Non-pigmented ciliary epithelial cell (primary cell): ENCODE results near the gene KLF16.
"Not testable (repeated sequence)": the region's sequence is repeated elsewhere in the genome, so short reads cannot be mapped to it uniquely, and the experiment has no call there.

Experiments
- DNase-seq: peaks from one replicate; pipeline ENCODE4 v3.0.0-alpha.2; 2010; ENCODE audit warnings: low read depth

The KLF16 gene

DNA sequence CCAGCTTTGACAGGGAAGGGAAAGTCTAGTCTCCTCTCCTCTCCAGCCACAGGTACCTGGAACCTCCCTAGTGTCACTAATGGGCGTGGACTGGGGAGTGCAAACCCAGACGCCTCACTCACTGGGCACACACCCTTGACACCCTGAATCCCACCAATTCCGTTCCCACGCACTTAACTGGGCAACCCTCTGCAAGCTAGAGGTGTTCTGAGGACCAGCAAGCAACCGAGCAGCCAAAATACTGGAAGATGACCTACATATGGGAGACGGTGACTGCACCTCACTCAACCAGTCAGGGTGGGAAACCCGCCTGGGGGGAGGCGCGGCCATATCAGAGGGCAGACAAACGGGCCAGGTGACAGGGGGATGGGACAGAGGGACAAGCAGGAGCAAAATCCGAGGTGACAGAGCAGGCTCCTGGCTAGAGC, 20.9 kb upstream of the KLF16 start:
- no peak for DNase-seq

- no peak for DNase-seq
These were observed 20.4 kb upstream of the KLF16 start for GRCh38 chr19:1883784-1884183.

- DNase-seq = no peak
These were observed 19.7 kb upstream of the KLF16 start for GRCh38 chr19:1882786-1883692.

- DNase-seq = no peak
These were observed 18.9 kb upstream of the KLF16 start for GRCh38 chr19:1882089-1882785.

DNA sequence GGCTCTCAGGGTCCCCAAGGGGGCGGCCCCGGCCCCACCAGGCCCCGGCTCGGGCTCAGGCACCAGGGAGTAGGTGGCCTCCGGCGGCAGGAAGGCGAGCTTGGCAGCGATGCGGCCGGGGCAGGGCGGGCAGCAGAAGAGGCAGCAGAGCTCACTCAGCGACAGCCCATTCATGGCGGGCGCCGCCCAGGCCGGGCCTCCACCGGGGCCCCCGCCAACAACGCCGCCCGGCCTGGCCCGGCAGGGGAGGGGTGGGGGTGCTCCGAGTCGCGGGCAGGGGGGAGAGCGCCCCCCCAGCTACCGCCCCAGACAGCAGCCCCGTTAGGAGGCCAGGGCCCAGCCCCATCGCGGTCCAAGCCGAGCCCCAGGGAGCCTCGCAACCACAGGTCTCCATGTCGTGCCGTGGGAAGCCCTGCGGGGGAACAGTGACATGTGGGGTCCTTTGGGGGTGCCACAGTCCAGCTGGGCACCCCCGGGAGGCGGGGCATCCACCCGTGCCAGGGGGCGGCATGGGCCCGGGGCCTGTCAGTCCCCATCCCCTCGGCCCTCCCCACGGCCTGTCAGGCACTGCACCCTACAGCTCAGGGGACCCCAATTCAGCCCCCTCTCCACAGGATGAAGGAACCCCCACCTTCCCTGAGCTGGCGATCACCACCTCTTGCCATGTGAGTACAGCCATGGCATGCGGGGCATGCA, 18.2 kb upstream of the KLF16 start:
- DNase-seq = not testable (repeated sequence)

DNA sequence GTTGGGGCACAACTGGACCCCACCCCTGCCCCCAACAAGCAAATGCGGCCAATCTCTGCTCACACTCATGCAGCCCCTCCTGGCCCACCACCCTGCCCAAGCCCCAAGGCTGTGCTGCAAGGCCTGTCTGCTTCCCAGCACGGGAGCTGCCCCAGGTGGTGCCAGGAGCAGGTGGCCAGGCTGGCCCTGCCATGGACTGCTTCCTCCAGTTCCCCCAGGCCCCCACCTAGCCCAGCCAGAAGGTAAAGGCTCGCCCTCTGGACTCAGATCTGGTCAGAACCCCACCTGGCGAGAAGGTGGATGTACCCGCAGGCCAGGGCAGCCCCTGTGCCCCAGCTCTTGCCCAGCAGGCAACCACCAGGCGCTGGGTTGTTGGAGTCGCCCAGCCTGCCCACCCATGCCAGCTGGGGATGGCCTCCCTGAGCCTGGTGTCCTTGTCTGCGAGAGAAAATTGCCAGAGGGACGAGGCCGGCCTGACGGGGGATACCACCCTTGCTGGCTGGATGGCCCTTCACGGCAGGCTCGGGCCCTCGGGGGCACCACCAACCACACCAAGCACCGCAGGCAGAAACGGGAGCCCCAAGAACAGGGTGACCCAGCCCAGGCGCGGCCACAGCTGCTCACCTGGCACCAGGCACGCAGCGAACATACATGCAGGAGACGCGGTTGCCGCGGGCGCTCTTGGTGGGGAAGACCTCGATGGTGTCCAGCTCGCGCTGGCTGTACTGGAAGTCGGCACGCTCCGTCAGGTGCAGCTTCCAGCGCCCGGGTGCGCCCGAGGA, 17.4 kb upstream of the KLF16 start:
- no peak for DNase-seq

DNA sequence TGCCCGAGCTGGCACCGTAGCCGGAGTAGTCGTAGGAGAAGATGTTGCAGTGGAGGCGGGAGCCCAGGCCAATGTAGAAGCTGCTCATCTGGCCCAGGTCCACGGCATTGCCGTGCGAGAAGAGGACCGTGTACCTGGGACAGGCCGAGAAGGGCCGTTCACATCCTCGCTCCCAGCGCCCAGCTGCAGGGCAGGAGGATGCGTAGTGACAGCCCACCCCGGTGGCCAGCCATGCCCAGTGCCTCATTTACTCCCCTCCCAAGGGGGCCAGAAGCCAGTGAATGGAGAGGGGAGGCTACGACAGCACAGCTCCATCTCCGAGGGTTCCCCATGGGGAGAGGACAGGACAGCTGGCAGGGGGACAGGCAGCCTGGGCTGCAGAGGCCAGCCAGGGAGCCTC, 16.6 kb upstream of the KLF16 start:
- not testable (repeated sequence) for DNase-seq

GRCh38 chr19:1878583-1878982, 15.2 kb upstream of the KLF16 start:
- not testable (repeated sequence) for DNase-seq

GRCh38 chr19:1877280-1877660, 13.9 kb upstream of the KLF16 start:
- not testable (repeated sequence) for DNase-seq

GRCh38 chr19:1876496-1877279, 13.3 kb upstream of the KLF16 start:
- not testable (repeated sequence) for DNase-seq

DNA sequence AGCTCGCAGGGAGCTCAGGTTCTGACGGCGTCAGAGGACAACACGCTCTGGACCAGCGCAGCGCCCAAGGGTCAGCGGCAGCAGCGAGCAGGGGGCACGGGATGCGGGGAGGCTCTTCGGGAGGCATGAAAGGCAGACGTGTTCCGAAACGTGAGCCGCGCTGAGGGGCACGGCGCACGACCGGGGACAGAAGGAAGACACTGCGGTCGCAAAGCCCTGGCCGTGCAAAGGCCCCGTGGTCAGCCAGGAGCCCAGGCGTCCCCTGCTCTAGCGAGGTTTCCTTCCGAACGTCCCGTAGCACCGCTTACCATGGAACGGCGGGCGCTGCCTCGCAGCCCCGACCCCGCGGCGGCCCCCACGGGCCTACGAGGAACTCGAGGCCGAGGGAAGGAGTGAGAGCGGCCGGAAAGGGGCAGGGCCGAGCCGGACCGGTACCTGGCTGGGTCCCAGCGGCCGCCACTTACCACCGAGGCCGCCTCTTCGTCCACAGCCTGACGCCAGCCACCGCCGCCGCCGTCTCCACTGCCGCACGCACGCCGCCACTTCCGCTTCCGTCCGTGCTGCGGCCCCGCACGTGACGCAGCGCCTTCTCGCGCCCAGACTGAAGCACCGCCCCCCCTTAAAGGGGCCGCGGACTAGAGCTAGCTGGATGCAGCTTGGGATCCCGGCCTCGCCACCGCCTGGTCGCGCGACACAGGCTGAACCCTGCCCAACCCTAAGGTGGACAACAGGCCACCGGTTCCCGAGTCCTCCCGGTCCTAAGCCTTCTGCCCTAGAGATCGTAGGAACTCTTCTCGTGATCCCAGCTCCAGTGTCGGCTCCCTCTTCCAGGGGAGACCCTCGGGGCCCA, 12.5 kb upstream of the KLF16 start:
- DNase-seq = peak; percentile 26

- not testable (repeated sequence) for DNase-seq
These were observed 11.9 kb upstream of the KLF16 start for GRCh38 chr19:1875265-1875645.

DNA sequence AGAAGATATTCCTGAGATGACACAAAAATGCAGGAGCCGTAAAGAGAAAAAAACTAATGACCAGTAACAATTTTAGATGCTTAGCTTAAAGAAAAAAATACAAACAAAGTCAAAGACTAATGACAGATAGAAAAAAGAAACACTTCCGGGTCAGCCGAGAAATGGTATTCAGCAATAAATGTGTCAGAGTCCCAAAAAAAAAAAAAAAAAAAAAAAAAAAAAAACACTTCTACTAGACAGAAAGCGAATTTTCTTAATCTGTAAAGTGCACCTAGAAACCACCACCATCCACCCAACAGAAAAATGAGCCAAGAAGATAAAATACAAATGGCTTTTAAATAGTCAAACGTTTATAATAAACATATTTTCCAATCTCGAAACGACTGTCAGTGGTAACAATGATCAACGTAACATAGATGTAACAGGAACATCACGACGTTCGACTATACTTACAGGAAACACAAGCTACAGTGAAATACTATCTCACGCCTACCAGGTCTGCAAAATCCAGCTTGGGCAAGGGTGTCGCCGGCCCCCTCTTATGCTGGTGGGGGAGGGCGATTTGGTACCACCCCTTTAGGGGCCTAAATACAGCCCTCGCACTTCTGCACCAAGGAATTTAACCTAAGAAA, 11.3 kb upstream of the KLF16 start:
- DNase-seq = no peak

DNA sequence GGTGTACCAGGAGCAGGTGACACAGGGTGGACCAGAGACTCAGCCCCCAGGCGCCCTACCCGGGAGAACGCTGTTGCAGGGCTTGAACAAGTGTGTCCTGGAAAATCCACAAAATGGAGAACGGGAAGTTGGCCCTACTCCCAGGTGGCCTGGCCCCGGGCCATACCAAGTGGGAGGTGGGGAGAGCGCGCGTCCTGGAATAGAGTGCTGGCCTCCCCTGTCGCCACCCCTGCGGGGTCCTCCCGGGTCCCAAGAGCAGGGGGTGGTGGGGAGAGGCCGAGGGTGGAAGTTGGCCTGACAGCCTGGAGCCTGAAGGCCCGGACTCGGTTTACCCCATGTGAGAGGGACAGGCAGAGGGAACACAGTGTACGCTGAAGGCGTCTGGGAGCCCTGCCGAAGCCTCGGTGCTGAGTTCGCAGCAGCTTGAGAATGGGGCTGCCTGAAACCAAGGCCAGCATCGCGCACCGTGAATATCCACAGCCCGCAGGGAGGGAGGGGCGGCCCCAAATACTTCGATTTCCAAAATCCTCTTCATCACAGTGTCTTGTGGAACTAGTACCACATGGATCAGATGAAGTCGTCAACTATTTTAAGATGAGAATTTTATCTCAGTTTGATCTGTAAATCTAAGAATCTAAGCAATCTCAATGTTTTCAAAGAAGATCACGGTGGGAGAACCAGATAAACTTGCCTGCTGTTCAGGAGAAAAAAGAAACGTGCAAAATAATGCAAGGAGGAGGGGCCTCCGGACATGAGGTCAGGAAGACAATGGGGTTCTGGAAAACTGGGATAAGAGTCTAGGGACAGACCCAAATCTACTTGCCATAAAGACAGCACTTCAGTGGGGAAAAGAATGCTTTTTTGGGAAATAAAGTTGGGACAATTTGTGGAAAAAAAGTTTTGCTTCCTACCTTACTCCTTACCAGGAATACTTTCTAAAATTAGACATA, 10.4 kb upstream of the KLF16 start:
- DNase-seq = no peak

DNA sequence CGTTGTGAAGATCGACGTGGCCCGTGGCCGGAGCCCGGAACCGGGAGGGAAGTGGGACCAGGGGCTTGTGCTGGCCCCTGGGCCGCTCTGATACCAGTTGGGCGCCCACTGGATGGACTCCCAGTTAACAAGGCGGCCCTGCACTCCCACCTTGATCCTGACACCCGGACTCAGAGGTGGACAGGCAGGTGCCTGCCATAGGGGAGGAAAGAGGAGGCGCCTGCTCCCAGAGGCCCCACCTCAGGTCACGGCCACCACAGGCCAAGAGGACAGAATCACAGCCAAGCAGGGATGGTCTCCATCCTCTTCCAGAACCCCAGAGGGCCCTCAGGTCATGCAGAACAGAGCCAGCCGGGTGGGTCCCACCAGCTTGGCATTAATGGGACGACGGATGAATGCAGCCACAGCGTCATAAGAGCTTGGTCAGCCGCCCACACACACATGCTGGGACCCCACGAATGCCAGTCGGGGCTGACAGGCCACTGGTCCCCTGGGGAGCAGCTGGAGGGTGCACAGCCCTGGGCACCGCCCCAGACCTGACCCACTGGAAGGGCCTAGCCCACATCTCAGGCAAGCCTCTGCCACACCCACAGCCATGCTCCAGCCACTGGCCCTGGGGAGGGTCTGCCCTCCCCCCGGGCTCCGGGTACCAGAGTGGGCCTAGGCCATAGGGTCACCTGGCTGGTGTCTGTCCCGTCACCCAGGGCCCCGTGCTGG, 9.6 kb upstream of the KLF16 start:
- DNase-seq = no peak

GRCh38 chr19:1871630-1872029, 8.3 kb upstream of the KLF16 start:
- no peak for DNase-seq

- DNase-seq = no peak
These were observed 7.8 kb upstream of the KLF16 start for GRCh38 chr19:1871140-1871597.

DNA sequence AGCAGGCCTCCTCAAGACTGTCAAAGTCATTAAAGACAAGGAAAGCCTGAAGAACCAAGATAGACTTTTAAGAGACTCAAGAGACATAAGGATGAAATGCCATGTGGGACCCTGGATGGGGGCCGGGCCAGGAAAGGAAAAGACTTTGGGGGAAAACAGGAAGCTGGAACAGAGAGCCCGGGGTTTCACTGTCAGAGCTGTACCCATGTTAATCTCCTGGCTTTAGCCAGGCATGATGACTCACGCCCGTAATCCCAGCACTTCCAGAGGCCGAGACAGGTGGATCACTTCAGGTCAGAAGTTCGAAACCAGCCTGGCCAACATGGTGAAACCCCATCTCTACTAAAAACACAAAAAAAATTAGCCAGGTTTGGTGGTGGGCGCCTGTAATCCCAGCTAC, 5.6 kb upstream of the KLF16 start:
- DNase-seq = no peak
